GM23248 (cell line): ENCODE data around the gene C1orf105.

Experiments used
- EZH2 ChIP-seq: fragments of 200-600 bp; sonication (generic); IDR thresholded peaks from 2 replicates; pipeline ENCODE4 v1.6.1; 2018; ENCODE audit warnings: antibody characterized with exemption, mild to moderate bottlenecking; ENCODE audit not compliant: insufficient read depth, poor library complexity, severe bottlenecking
- EZH2phosphoT487 ChIP-seq: fragments of 200-600 bp; sonication (generic); IDR thresholded peaks from 2 replicates; pipeline ENCODE4 v1.6.1; 2018; ENCODE audit warnings: antibody characterized with exemption, moderate library complexity, mild to moderate bottlenecking, low read depth; ENCODE audit not compliant: insufficient read depth

DNA sequence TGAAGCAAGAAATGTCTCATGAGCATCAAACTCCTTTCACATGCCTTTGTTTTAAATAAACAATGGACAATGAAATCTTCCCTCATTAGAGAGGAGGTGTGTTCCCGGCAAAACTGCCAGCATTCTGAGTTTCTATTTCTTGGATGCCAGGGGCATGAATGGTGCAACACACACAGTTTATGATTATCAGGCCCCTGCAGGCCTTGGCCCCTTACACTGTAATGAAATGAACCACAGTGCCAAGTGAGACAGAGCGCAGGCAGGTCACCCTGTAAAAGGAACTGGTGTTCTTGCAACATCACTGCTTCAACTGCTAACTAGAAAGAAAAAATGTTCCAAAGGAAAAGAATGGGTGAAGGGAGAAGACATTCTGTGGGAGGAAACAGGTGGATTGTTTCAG lies 27.2 kb downstream of the C1orf105 start:
- TF ChIP-seq EZH2phosphoT487 (no peak), EZH2 (no peak)
